Heart left ventricle (tissue), 13 donors: ENCODE results near the gene NHSL2.

ENCODE experiments used
- POLR2A ChIP-seq, 2 donors: fragments of 450-650 bp; IDR thresholded peaks; one replicate each; pipeline ENCODE4 v1.6.1; 2017; ENCODE audit warnings: antibody characterized with exemption in 2 of 2, mild to moderate bottlenecking in 2 of 2, moderate library complexity in 2 of 2
- TF ChIP-seq, protein P1 (sequence below), 12 donors: fragments of 200-600 bp; sonication (generic) in 4 of 12; IDR thresholded peaks; one replicate each; pipeline versions ENCODE4 v1.5.0 to v1.8.0; 2018 to 2022; ENCODE audit warnings: antibody characterized with exemption in 12 of 12, mild to moderate bottlenecking in 5 of 12
- donor health status: ischemic (EF 13 %, LVEDD 7.1; RV severe dilation, severe dysfunction).
- donor health status: DM: no; HTN: yes; CAD: no.
- donor health status: DM: no; HTN: no; CAD: no.
- donor health status: ischemic (EF 25% LVEDD 6.9; RV normal size, moderate dysfunction).
- donor health status: ischemic (EF 25% LVEDD 5.7; RV mildly dilated, moderate dysfunction).
- donor health status: ischemic (EF 35%, LVEDD 5.7; RV mildly dilated, moderate dysfunction).
- donor health status: nonischemic (EF 11% LVEDD 7.7; RV severe dilation, severe dysfunction).
- donor health status: DM: yes; HTN: yes; CAD: no.
- donor health status: PGD.
- donor health status: ischemic (EF 29% LVEDD 5.4; RV normal size, mild dysfunction).
- donor health status: nonischemic (EF 23%, LVEDD 6.1; RV moderate dilation, normal function).

DNA sequence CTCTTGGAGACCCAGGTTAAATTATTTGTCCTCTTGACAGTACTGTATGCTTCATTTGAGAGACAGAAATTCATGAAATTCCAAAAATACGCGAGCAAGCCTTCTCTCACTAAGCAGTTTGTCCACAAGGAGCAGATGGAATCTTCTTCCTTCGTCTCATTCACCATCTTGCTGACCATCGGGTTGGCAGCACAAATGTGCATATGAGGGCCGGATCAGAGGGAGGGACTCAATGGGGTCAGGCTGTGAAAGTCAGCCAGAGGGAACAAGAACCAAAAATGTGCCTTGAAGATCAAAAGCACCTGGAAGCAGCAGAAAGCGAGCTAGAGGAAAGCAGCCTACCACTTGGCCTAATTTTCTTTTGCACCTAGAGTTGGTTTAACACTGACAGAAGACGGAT, 16.4 kb downstream of the NHSL2 start:
- TF ChIP-seq, protein P1, sequence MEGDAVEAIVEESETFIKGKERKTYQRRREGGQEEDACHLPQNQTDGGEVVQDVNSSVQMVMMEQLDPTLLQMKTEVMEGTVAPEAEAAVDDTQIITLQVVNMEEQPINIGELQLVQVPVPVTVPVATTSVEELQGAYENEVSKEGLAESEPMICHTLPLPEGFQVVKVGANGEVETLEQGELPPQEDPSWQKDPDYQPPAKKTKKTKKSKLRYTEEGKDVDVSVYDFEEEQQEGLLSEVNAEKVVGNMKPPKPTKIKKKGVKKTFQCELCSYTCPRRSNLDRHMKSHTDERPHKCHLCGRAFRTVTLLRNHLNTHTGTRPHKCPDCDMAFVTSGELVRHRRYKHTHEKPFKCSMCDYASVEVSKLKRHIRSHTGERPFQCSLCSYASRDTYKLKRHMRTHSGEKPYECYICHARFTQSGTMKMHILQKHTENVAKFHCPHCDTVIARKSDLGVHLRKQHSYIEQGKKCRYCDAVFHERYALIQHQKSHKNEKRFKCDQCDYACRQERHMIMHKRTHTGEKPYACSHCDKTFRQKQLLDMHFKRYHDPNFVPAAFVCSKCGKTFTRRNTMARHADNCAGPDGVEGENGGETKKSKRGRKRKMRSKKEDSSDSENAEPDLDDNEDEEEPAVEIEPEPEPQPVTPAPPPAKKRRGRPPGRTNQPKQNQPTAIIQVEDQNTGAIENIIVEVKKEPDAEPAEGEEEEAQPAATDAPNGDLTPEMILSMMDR (IDR thresholded peaks at IDR 0.05), result no peak
- TF ChIP-seq POLR2A (IDR thresholded peaks at IDR 0.05), result no peak
